GM23338 (cell line): ENCODE results near the gene CACNA1S. TPM values are rescaled to one million over a fixed set of nuclear protein-coding genes. Genes with fewer than 3 reads are reported as not detected.

Experiments
- ATAC-seq: fragments of 200-7000 bp; cut with Tn5 transposase; 3 replicates; pipeline ENCODE4 v1.9.1; 2020
- DNase-seq: peaks from one replicate; pipeline ENCODE4 v3.0.0-alpha.2; 2015; ENCODE audit warnings: low spot score
- H2AFZ ChIP-seq: fragments of 200-600 bp; sonication (generic); 2 replicates; pipeline ENCODE4 v1.8.0; 2016; ENCODE audit warnings: antibody characterized with exemption, mild to moderate bottlenecking, moderate library complexity
- H3F3A ChIP-seq: fragments of 200-600 bp; sonication (generic); replicated peaks from 2 replicates; pipeline ENCODE4 v1.8.0; 2017; ENCODE audit warnings: antibody characterized with exemption, mixed run types, low read depth
- H3K27ac ChIP-seq: fragments of 200-600 bp; sonication (generic); 2 replicates; pipeline ENCODE4 v1.6.1; 2016; ENCODE audit warnings: low read depth
- H3K27me3 ChIP-seq: fragments of 200-600 bp; sonication (generic); 2 replicates; pipeline ENCODE4 v1.8.0; 2016; ENCODE audit warnings: mild to moderate bottlenecking, mixed run types, moderate library complexity; ENCODE audit not compliant: insufficient read depth
- H3K36me3 ChIP-seq: fragments of 200-600 bp; sonication (generic); 2 replicates; pipeline ENCODE4 v1.8.0; 2016; ENCODE audit warnings: mild to moderate bottlenecking; ENCODE audit not compliant: insufficient read depth
- H3K4me1 ChIP-seq: fragments of 200-600 bp; sonication (generic); 2 replicates; pipeline ENCODE4 v1.8.0; 2016; ENCODE audit warnings: mild to moderate bottlenecking, moderate library complexity; ENCODE audit not compliant: insufficient read depth
- H3K4me2 ChIP-seq: fragments of 200-600 bp; sonication (generic); 2 replicates; pipeline ENCODE4 v1.7.1; 2017; ENCODE audit warnings: mixed run types
- H3K4me3 ChIP-seq: fragments of 200-600 bp; sonication (generic); 2 replicates; pipeline ENCODE4 v1.6.1; 2016; ENCODE audit warnings: mixed run types
- H3K79me2 ChIP-seq: fragments of 200-600 bp; sonication (generic); replicated peaks from 2 replicates; pipeline ENCODE4 v1.8.0; 2017; ENCODE audit warnings: mild to moderate bottlenecking; ENCODE audit not compliant: insufficient read depth
- H3K9me2 ChIP-seq: fragments of 200-600 bp; sonication (generic); 2 replicates; pipeline ENCODE4 v1.8.0; 2017; ENCODE audit not compliant: insufficient read depth
- H4K20me1 ChIP-seq: fragments of 200-600 bp; sonication (generic); replicated peaks from 2 replicates; pipeline ENCODE4 v1.8.0; 2017; ENCODE audit warnings: mild to moderate bottlenecking; ENCODE audit not compliant: insufficient read depth
- H3K27ac Mint-ChIP-seq: 2 replicates; pipeline ENCODE4 v1.8.0; 2020; ENCODE audit warnings: inconsistent platforms, mild to moderate bottlenecking, moderate library complexity, mixed read lengths
- H3K27me3 Mint-ChIP-seq: 3 replicates; pipeline ENCODE4 v1.8.0; 2022; ENCODE audit warnings: low read depth, mild to moderate bottlenecking, moderate library complexity, mixed read lengths, inconsistent platforms; ENCODE audit not compliant: insufficient read depth, poor library complexity
- H3K36me3 Mint-ChIP-seq: 3 replicates; pipeline ENCODE4 v1.8.0; 2021; ENCODE audit warnings: low read depth, mild to moderate bottlenecking, inconsistent platforms, moderate library complexity, mixed read lengths
- H3K4me1 Mint-ChIP-seq: 3 replicates; pipeline ENCODE4 v1.8.0; 2020; ENCODE audit warnings: mild to moderate bottlenecking, inconsistent platforms, mixed read lengths
- H3K4me3 Mint-ChIP-seq: 3 replicates; pipeline ENCODE4 v1.8.0; 2021; ENCODE audit warnings: moderate library complexity, mild to moderate bottlenecking, inconsistent platforms, mixed read lengths
- H3K9me3 Mint-ChIP-seq: 3 replicates; pipeline ENCODE4 v1.8.0; 2020; ENCODE audit warnings: moderate library complexity, mild to moderate bottlenecking, inconsistent platforms, mixed read lengths
- CREB1 ChIP-seq: fragments of 250-450 bp; sonication (Bioruptor Pico); IDR thresholded peaks from 2 replicates; pipeline ENCODE4 v1.5.0; 2020; ENCODE audit warnings: low read depth, mild to moderate bottlenecking, moderate library complexity
- EZH2 ChIP-seq: fragments of 200-600 bp; sonication (generic); IDR thresholded peaks from one replicate; pipeline ENCODE4 v1.8.0; 2017; ENCODE audit warnings: antibody characterized with exemption, mild to moderate bottlenecking, low read depth; ENCODE audit not compliant: unreplicated experiment
- EZH2phosphoT487 ChIP-seq: fragments of 200-600 bp; sonication (generic); IDR thresholded peaks from one replicate; pipeline ENCODE4 v1.8.1; 2018; ENCODE audit warnings: antibody characterized with exemption; ENCODE audit not compliant: unreplicated experiment
- JUNB ChIP-seq: IDR thresholded peaks from one replicate; pipeline ENCODE4 v1.6.1; 2016; ENCODE audit warnings: antibody characterized with exemption; ENCODE audit not compliant: unreplicated experiment
- STAT1 ChIP-seq: IDR thresholded peaks from one replicate; pipeline ENCODE4 v1.6.1; 2016; ENCODE audit warnings: antibody characterized with exemption; ENCODE audit not compliant: unreplicated experiment
- ZNF114 ChIP-seq: fragments of 250-450 bp; sonication (Bioruptor Pico); IDR thresholded peaks from 2 replicates; pipeline ENCODE4 v1.5.0; 2020; ENCODE audit warnings: mild to moderate bottlenecking, moderate library complexity
- ZNF331 ChIP-seq: fragments of 250-450 bp; sonication (Bioruptor Pico); IDR thresholded peaks from 2 replicates; pipeline ENCODE4 v1.5.0; 2020; ENCODE audit warnings: low read depth, mild to moderate bottlenecking, moderate library complexity
- polyA plus RNA-seq: library from polyadenylated mRNA; unstranded; fragments of >200 nt; fragmentation: Nextera tagmentation; extraction: Ambion mirVana; gene quantifications from 2 replicates; pipeline ENCODE4 v1.2.1, GENCODE V29; 2016
- total RNA-seq: library from RNA; depleted of rRNA; stranded (reverse); fragments of >200 nt; shearing (Covaris generic); gene quantifications from 2 replicates; pipeline ENCODE4 v1.2.3, GENCODE V29; 2014
- TF ChIP-seq, protein P1 (sequence below): fragments of 250-450 bp; sonication (Bioruptor Pico); IDR thresholded peaks from 2 replicates; pipeline ENCODE4 v1.5.0; 2020; ENCODE audit warnings: mild to moderate bottlenecking, moderate library complexity
- TF ChIP-seq, protein P2 (sequence below), 2 experiments: fragments of 200-600 bp in 1 of 2; sonication (generic) in 1 of 2; conservative IDR thresholded peaks; 2 replicates each; pipeline versions ENCODE4 v1.5.1 to v1.6.1; 2016 to 2017; ENCODE audit warnings: antibody characterized with exemption in 2 of 2, low read depth in 2 of 2, mild to moderate bottlenecking in 2 of 2, moderate library complexity in 1 of 2
- TF ChIP-seq, protein P3 (sequence below): IDR thresholded peaks from 2 replicates; pipeline ENCODE4 v1.6.1; 2016; ENCODE audit warnings: antibody characterized with exemption

Gene CACNA1S
- total and polyA plus RNA-seq, 2 experiments from 2014 or later: 0.03 TPM; not detected in 1

DNA sequence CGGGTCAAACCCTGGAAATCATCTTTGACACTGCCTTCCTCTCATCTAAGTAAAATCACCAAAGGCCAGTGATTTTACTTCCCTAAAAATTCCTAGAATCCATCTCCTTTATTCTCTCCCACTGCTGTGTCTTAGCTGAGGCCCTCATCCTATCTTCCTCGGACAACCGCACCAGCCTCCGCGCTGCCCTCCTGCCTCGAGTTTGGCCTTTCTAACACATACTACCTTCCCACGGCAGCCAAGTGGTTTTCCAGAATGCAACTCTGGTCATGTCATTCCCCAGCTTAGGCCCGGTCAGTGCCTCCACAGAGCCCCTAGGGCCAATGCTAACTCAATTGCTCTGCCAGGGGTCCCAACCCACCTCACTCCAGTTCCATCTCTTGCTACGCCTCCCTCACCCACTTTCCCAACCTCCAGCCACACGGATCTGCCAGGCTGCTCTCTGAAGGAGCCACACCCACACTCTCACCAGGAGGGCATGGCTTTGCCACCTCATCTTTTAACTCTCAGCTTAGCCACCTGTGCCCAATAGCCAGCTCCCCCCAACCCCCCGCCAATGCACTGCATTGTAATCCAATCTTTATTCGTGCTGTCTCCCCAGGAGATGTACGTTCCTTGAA, 35.3 kb upstream of the CACNA1S start (continued):
- TF ChIP-seq STAT1 (no peak), EZH2 (no peak), CREB1 (CRISPR knock-in tag) (no peak)
- TF ChIP-seq, protein P1, sequence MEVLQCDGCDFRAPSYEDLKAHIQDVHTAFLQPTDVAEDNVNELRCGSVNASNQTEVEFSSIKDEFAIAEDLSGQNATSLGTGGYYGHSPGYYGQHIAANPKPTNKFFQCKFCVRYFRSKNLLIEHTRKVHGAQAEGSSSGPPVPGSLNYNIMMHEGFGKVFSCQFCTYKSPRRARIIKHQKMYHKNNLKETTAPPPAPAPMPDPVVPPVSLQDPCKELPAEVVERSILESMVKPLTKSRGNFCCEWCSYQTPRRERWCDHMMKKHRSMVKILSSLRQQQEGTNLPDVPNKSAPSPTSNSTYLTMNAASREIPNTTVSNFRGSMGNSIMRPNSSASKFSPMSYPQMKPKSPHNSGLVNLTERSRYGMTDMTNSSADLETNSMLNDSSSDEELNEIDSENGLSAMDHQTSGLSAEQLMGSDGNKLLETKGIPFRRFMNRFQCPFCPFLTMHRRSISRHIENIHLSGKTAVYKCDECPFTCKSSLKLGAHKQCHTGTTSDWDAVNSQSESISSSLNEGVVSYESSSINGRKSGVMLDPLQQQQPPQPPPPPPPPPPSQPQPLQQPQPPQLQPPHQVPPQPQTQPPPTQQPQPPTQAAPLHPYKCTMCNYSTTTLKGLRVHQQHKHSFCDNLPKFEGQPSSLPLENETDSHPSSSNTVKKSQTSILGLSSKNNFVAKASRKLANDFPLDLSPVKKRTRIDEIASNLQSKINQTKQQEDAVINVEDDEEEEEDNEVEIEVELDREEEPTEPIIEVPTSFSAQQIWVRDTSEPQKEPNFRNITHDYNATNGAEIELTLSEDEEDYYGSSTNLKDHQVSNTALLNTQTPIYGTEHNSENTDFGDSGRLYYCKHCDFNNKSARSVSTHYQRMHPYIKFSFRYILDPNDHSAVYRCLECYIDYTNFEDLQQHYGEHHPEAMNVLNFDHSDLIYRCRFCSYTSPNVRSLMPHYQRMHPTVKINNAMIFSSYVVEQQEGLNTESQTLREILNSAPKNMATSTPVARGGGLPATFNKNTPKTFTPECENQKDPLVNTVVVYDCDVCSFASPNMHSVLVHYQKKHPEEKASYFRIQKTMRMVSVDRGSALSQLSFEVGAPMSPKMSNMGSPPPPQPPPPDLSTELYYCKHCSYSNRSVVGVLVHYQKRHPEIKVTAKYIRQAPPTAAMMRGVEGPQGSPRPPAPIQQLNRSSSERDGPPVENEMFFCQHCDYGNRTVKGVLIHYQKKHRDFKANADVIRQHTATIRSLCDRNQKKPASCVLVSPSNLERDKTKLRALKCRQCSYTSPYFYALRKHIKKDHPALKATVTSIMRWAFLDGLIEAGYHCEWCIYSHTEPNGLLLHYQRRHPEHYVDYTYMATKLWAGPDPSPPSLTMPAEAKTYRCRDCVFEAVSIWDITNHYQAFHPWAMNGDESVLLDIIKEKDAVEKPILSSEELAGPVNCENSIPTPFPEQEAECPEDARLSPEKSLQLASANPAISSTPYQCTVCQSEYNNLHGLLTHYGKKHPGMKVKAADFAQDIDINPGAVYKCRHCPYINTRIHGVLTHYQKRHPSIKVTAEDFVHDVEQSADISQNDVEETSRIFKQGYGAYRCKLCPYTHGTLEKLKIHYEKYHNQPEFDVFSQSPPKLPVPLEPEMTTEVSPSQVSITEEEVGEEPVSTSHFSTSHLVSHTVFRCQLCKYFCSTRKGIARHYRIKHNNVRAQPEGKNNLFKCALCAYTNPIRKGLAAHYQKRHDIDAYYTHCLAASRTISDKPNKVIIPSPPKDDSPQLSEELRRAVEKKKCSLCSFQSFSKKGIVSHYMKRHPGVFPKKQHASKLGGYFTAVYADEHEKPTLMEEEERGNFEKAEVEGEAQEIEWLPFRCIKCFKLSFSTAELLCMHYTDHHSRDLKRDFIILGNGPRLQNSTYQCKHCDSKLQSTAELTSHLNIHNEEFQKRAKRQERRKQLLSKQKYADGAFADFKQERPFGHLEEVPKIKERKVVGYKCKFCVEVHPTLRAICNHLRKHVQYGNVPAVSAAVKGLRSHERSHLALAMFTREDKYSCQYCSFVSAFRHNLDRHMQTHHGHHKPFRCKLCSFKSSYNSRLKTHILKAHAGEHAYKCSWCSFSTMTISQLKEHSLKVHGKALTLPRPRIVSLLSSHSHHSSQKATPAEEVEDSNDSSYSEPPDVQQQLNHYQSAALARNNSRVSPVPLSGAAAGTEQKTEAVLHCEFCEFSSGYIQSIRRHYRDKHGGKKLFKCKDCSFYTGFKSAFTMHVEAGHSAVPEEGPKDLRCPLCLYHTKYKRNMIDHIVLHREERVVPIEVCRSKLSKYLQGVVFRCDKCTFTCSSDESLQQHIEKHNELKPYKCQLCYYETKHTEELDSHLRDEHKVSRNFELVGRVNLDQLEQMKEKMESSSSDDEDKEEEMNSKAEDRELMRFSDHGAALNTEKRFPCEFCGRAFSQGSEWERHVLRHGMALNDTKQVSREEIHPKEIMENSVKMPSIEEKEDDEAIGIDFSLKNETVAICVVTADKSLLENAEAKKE (CRISPR knock-in tag): no peak

DNA sequence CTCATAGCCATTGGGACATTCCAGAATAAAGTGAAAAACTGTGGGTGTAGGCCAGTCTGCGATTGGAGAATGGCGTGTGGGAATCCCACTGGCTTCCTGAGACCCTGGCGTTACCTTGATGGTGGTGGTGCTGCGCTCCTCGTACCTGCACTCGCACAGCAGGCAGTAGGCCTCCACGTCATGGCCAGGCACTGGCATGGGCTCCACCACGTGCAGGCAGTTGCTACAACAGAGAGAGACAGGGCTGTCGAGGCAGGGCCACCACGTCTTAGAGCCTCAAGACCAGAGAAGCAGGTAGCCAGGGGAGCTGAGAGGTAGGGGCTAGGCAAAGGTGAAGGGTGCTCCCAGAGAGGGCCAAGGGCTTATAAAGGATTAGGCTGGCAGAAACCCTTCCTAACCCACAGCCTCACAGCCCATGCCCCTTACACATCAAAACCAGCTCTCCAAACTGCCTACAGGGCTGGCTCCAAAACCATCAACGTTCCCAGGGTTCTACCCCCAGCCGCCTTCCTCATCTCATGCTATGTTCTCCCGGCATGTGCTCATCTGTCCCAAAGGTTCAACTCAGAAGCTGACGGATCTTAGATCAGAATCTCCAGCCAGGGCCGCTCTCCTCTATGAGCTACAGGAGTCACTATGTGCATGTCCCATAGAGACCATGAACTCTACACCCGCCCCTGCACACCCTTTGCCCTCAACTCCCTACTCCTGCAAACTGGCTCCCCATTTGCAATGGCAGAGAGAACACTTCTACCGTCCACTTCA, 34.6 kb upstream of the CACNA1S start:
- peaks cover 50% of the 10 kb centered on the region for H3K36me3 ChIP-seq
- TF ChIP-seq EZH2phosphoT487 (no peak), STAT1 (no peak), CREB1 (CRISPR knock-in tag) (no peak), JUNB (no peak), ZNF331 (no peak), ZNF114 (CRISPR knock-in tag) (no peak), EZH2 (no peak)
- TF ChIP-seq, protein P2, sequence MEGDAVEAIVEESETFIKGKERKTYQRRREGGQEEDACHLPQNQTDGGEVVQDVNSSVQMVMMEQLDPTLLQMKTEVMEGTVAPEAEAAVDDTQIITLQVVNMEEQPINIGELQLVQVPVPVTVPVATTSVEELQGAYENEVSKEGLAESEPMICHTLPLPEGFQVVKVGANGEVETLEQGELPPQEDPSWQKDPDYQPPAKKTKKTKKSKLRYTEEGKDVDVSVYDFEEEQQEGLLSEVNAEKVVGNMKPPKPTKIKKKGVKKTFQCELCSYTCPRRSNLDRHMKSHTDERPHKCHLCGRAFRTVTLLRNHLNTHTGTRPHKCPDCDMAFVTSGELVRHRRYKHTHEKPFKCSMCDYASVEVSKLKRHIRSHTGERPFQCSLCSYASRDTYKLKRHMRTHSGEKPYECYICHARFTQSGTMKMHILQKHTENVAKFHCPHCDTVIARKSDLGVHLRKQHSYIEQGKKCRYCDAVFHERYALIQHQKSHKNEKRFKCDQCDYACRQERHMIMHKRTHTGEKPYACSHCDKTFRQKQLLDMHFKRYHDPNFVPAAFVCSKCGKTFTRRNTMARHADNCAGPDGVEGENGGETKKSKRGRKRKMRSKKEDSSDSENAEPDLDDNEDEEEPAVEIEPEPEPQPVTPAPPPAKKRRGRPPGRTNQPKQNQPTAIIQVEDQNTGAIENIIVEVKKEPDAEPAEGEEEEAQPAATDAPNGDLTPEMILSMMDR (conservative IDR thresholded peaks at IDR 0.05; ENCODE audit: low read depth in 2 of 2): no peak
- TF ChIP-seq, protein P3, sequence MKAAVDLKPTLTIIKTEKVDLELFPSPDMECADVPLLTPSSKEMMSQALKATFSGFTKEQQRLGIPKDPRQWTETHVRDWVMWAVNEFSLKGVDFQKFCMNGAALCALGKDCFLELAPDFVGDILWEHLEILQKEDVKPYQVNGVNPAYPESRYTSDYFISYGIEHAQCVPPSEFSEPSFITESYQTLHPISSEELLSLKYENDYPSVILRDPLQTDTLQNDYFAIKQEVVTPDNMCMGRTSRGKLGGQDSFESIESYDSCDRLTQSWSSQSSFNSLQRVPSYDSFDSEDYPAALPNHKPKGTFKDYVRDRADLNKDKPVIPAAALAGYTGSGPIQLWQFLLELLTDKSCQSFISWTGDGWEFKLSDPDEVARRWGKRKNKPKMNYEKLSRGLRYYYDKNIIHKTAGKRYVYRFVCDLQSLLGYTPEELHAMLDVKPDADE: no peak

More for the DNA sequence above, 34.6 kb upstream of the CACNA1S start:
- no peak for DNase-seq
- no peaks in the 10 kb centered on the region for H3K9me3 Mint-ChIP-seq
- peaks cover 99% of the 10 kb centered on the region for H3K36me3 Mint-ChIP-seq
- no peak for ATAC-seq
- H3K4me1 Mint-ChIP-seq: no peaks in the 10 kb centered on the region
- H3K27ac Mint-ChIP-seq: no peak overlapping the region
- H3K4me3 Mint-ChIP-seq: no peak overlapping the region
- Histone ChIP-seq H3K4me3 (no peak overlapping the region), H3F3A (no peaks in the 10 kb centered on the region), H3K4me2 (no peak overlapping the region), H2AFZ (no peak overlapping the region), H3K27ac (no peak overlapping the region), H4K20me1 (peaks cover 12% of the 10 kb centered on the region; the same call in 1 of the 2 replicates), H3K27me3 (no peaks in the 10 kb centered on the region), H3K9me2 (no peaks in the 10 kb centered on the region), H3K4me1 (no peaks in the 10 kb centered on the region), H3K79me2 (no peaks in the 10 kb centered on the region; the same call in 1 of the 2 replicates)
- peaks cover 3% of the 10 kb centered on the region for H3K27me3 Mint-ChIP-seq
